Progenitor cell of endocrine pancreas (in vitro differentiated cells): ENCODE data around the gene MRPS5. TPM values are rescaled to one million over a fixed set of nuclear protein-coding genes. Genes with fewer than 3 reads are reported as not detected.

ENCODE experiments used
- DNase-seq: peaks from one replicate; pipeline ENCODE4 v3.0.0; 2021; ENCODE audit warnings: low spot score; ENCODE audit not compliant: unreplicated experiment
- H3K27ac Mint-ChIP-seq: 2 replicates; pipeline ENCODE4 v1.8.0; 2021; ENCODE audit warnings: mild to moderate bottlenecking, moderate library complexity, mixed read lengths
- H3K27me3 Mint-ChIP-seq: 2 replicates; pipeline ENCODE4 v1.8.0; 2021; ENCODE audit warnings: mixed read lengths
- H3K36me3 Mint-ChIP-seq: 2 replicates; pipeline ENCODE4 v1.8.0; 2022; ENCODE audit warnings: mixed read lengths; ENCODE audit not compliant: insufficient read depth
- H3K4me1 Mint-ChIP-seq: 2 replicates; pipeline ENCODE4 v1.8.0; 2021; ENCODE audit warnings: low read depth, mixed read lengths
- H3K4me3 Mint-ChIP-seq: 2 replicates; pipeline ENCODE4 v1.8.0; 2021; ENCODE audit warnings: low read depth, mild to moderate bottlenecking, moderate library complexity, mixed read lengths
- H3K9me3 Mint-ChIP-seq: 2 replicates; pipeline ENCODE4 v1.8.0; 2021; ENCODE audit warnings: low read depth, mixed read lengths
- total RNA-seq: library from RNA; stranded (reverse); gene quantifications from 2 replicates; pipeline ENCODE4 v1.2.1, GENCODE V29; 2021
- TF ChIP-seq, protein P1 (sequence below): fragments of 200-600 bp; sonication (generic); IDR thresholded peaks from one replicate; pipeline ENCODE4 v1.5.0; 2021; ENCODE audit warnings: antibody characterized with exemption, mild to moderate bottlenecking; ENCODE audit not compliant: unreplicated experiment

MRPS5 gene
- total RNA-seq, 1 donor from 2014 or later: 62.5 TPM

GRCh38 chr2:95046371-95047112 lies 75.1 kb downstream of the MRPS5 start:
- TF ChIP-seq, protein P1, sequence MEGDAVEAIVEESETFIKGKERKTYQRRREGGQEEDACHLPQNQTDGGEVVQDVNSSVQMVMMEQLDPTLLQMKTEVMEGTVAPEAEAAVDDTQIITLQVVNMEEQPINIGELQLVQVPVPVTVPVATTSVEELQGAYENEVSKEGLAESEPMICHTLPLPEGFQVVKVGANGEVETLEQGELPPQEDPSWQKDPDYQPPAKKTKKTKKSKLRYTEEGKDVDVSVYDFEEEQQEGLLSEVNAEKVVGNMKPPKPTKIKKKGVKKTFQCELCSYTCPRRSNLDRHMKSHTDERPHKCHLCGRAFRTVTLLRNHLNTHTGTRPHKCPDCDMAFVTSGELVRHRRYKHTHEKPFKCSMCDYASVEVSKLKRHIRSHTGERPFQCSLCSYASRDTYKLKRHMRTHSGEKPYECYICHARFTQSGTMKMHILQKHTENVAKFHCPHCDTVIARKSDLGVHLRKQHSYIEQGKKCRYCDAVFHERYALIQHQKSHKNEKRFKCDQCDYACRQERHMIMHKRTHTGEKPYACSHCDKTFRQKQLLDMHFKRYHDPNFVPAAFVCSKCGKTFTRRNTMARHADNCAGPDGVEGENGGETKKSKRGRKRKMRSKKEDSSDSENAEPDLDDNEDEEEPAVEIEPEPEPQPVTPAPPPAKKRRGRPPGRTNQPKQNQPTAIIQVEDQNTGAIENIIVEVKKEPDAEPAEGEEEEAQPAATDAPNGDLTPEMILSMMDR: no peak
- H3K27ac Mint-ChIP-seq: no peak overlapping the region
- H3K4me1 Mint-ChIP-seq: no peaks in the 10 kb centered on the region
- no peaks in the 10 kb centered on the region for H3K9me3 Mint-ChIP-seq
- no peak overlapping the region for H3K4me3 Mint-ChIP-seq
- no peaks in the 10 kb centered on the region for H3K36me3 Mint-ChIP-seq
- DNase-seq: no peak
- peaks cover 28% of the 10 kb centered on the region for H3K27me3 Mint-ChIP-seq

DNA sequence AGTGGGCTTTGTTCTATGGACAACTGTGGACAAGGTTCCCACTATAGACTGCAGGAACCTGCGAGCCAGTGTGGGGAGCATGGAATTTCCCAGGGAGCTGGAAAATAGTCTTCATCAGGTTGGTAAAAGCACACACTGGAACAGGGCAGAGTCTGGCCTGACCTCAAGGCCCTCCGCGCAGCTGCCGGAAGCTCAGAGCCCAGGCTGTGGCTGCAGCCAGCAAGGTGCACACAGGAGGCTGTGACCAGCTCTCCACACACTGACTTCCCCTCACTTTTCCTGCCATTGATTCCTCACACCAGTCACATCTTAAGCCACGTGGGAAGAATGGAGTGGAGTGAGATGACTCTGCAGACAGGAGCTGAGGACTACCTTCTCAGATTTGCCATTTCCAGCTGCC lies 77.0 kb downstream of the MRPS5 start:
- Mint-ChIP-seq H3K36me3 (no peaks in the 10 kb centered on the region), H3K27ac (no peak overlapping the region), H3K4me3 (no peak overlapping the region), H3K9me3 (no peaks in the 10 kb centered on the region), H3K4me1 (no peaks in the 10 kb centered on the region), H3K27me3 (peaks cover 19% of the 10 kb centered on the region)
- TF ChIP-seq, protein P1: no peak
- no peak for DNase-seq

DNA sequence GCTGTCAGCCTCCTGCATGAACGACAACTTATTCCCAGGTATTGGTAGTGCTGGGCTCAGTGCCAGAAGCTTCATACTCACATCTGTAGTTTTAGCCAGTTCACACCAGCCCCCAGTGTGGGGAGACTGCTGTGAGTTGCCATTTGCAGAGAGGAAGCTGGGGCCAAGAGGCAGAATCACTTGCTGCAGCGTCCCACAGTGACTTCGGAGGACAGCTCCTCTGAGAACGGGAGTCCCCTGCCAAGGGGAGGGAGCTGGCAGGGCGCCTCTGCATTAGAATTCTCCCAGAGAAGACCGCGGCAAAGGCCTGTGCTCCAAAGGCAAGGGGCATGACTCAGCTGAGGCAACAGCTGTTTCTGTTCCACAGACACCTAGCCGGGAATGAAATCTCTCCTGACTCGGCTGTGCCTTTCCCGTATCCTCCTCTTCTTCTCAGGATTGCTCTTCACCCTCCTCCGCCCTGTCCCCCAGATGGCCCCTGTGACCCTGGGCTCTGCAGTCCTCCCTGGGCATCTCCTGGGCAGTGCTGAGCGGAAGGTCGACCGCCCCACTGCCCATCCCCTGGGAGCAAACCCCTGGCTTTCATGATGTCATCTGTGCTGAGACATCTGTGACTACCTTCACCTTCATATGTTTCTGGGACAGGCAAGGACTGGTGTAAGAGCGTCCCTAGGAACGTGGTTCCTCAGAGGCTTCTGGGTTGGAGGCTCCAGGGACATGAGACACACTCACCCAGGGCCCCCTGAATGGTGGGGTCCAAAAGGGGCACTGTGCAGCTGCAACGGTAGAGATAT lies 78.1 kb downstream of the MRPS5 start:
- DNase-seq: no peak
- Mint-ChIP-seq H3K4me1 (no peaks in the 10 kb centered on the region), H3K4me3 (no peak overlapping the region), H3K27me3 (peaks cover 26% of the 10 kb centered on the region), H3K27ac (no peak overlapping the region), H3K36me3 (no peaks in the 10 kb centered on the region), H3K9me3 (peaks cover 5% of the 10 kb centered on the region)
- TF ChIP-seq, protein P1: no peak

- no peak overlapping the region for H3K27ac Mint-ChIP-seq
- H3K4me3 Mint-ChIP-seq: no peak overlapping the region
- peaks cover 27% of the 10 kb centered on the region for H3K27me3 Mint-ChIP-seq
- H3K9me3 Mint-ChIP-seq: peaks cover 14% of the 10 kb centered on the region
- H3K36me3 Mint-ChIP-seq: no peaks in the 10 kb centered on the region
- TF ChIP-seq, protein P1: no peak
- DNase-seq: no peak
- no peaks in the 10 kb centered on the region for H3K4me1 Mint-ChIP-seq
These were observed 78.9 kb downstream of the MRPS5 start for GRCh38 chr2:95042472-95043271.
